Calu3 (cell line): ENCODE data around the gene STAMBP. TPM values are rescaled to one million over a fixed set of nuclear protein-coding genes. Genes with fewer than 3 reads are reported as not detected.

Source experiments
- BruUV-seq: library from RNA; stranded (reverse); fragments of 400-500 nt; replicated peaks from 2 replicates; lab custom pipeline; 2021; lab: Mats Ljungman, UMichigan
- CTCF ChIA-PET: fragments of 300-600 bp; sonication (Branson Sonifier 250); formaldehyde crosslinking; loops from one replicate; lab custom pipeline; 2022; ENCODE audit warnings: antibody characterized with exemption; lab: Charles Lee
- DNase-seq: peaks from one replicate; pipeline ENCODE4 v3.0.0; 2022
- H3K27ac Mint-ChIP-seq: one replicate; pipeline ENCODE4 v1.8.0; 2022; ENCODE audit warnings: mixed read lengths; ENCODE audit not compliant: unreplicated experiment
- H3K27me3 Mint-ChIP-seq: one replicate; pipeline ENCODE4 v1.8.0; 2022; ENCODE audit warnings: mixed read lengths; ENCODE audit not compliant: unreplicated experiment
- H3K36me3 Mint-ChIP-seq: one replicate; pipeline ENCODE4 v1.8.0; 2022; ENCODE audit warnings: mild to moderate bottlenecking, moderate library complexity, mixed read lengths; ENCODE audit not compliant: insufficient read depth, unreplicated experiment
- H3K4me1 Mint-ChIP-seq: one replicate; pipeline ENCODE4 v1.8.0; 2022; ENCODE audit warnings: mild to moderate bottlenecking, low read depth, mixed read lengths; ENCODE audit not compliant: unreplicated experiment
- H3K4me3 Mint-ChIP-seq: one replicate; pipeline ENCODE4 v1.8.0; 2022; ENCODE audit warnings: mild to moderate bottlenecking, low read depth, moderate library complexity, mixed read lengths; ENCODE audit not compliant: unreplicated experiment
- H3K9me3 Mint-ChIP-seq: one replicate; pipeline ENCODE4 v1.8.0; 2022; ENCODE audit warnings: low read depth, mixed read lengths; ENCODE audit not compliant: unreplicated experiment
- intact Hi-C: fragments of 100-400 bp; cut with micrococcal nuclease; formaldehyde crosslinking; loops from one replicate; pipeline ENCODE4 v1.10.0; 2022; ENCODE audit not compliant: unreplicated experiment
- total RNA-seq: library from RNA; stranded (reverse); gene quantifications from 2 replicates; pipeline ENCODE4 v1.2.3, GENCODE V29; 2022
- TF ChIP-seq, protein P1 (sequence below): fragments of 200-600 bp; IDR thresholded peaks from one replicate; pipeline ENCODE4 v1.8.0; 2022; ENCODE audit warnings: antibody characterized with exemption; ENCODE audit not compliant: unreplicated experiment

STAMBP gene
- total RNA-seq, 1 experiment from 2014 or later, result 51.9 TPM

DNA sequence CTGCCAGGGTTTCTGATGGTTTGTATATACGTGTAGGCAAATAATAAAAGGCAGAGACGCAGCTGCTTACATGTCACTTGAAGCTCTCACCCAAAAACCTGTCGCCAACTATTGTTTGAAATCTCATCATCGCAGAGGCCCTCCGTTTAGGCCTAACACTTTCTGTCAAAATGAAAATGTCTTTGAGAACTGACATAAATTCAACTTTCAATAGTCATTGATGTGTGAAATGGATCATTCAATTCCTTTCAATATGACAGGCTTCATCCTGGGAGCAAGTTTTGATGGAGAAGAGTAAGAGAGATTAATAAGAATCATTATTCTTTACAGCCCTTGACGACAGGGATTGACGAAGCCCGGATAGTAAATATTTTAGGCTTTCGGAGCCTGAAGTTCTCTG is 66.7 kb downstream of the STAMBP start:
- Mint-ChIP-seq H3K4me1 (peaks cover 7% of the 10 kb centered on the region), H3K9me3 (no peaks in the 10 kb centered on the region), H3K4me3 (no peak overlapping the region), H3K36me3 (no peaks in the 10 kb centered on the region), H3K27me3 (peaks cover 12% of the 10 kb centered on the region), H3K27ac (no peak overlapping the region)
- intact Hi-C loops, result no loop called here
- no peak for DNase-seq
- TF ChIP-seq, protein P1, sequence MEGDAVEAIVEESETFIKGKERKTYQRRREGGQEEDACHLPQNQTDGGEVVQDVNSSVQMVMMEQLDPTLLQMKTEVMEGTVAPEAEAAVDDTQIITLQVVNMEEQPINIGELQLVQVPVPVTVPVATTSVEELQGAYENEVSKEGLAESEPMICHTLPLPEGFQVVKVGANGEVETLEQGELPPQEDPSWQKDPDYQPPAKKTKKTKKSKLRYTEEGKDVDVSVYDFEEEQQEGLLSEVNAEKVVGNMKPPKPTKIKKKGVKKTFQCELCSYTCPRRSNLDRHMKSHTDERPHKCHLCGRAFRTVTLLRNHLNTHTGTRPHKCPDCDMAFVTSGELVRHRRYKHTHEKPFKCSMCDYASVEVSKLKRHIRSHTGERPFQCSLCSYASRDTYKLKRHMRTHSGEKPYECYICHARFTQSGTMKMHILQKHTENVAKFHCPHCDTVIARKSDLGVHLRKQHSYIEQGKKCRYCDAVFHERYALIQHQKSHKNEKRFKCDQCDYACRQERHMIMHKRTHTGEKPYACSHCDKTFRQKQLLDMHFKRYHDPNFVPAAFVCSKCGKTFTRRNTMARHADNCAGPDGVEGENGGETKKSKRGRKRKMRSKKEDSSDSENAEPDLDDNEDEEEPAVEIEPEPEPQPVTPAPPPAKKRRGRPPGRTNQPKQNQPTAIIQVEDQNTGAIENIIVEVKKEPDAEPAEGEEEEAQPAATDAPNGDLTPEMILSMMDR, result no peak
- CTCF ChIA-PET, result no interaction called here
- no TSS peak for BruUV-seq

DNA sequence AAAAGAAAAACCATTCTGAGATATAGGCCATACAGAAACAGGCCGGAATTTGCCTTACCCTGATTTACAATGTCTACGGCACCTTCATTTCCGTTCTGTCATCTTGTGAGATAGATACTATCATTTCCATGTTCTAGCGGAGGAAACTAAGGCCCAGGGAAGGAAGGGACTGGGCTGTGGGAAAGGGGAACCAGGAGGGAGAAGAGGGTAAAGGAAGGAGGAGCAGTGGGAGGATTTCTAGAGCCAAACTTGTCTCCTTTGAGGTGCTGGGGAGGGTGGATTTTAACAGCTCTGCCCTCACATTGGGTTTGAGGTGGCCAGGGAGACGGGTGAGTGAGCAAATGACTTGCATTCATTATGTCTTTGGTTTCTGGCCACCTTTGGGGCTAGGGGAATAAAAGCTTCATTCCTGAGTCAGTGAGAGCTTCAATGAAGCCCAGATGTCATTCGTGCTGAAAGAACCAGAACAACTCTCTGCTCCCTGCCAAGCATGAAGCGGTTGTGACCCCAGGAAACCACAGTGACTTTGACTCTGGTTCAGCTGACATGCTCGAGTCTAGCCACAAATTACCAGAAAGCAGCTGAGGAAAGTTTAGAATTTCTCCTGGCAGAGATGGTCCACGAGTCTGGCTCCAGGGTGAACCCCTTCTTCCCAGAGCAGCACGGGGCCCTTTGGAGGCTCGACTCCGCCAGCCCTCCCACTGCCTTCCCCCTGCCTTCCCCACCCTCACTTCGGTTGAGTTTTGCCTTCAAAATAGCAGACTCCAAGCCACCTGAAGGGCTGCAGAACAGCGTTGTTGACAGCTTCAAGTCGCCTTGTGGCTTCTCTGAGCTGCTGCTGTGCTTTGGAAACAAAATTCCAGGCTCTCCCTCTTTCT is 67.8 kb downstream of the STAMBP start:
- Mint-ChIP-seq H3K36me3 (no peaks in the 10 kb centered on the region), H3K27me3 (peaks cover 7% of the 10 kb centered on the region), H3K4me1 (peaks cover 7% of the 10 kb centered on the region), H3K9me3 (no peaks in the 10 kb centered on the region), H3K27ac (no peak overlapping the region), H3K4me3 (no peak overlapping the region)
- no peak for DNase-seq
- CTCF ChIA-PET, result interaction anchor here (0.7 kb wide), 1 partner anchor 473 kb away, joined by 3 read pairs; no protein-coding TSS in a partner anchor
- no TSS peak for BruUV-seq
- TF ChIP-seq, protein P1, result no peak
- intact Hi-C loops, result no loop called here

DNA sequence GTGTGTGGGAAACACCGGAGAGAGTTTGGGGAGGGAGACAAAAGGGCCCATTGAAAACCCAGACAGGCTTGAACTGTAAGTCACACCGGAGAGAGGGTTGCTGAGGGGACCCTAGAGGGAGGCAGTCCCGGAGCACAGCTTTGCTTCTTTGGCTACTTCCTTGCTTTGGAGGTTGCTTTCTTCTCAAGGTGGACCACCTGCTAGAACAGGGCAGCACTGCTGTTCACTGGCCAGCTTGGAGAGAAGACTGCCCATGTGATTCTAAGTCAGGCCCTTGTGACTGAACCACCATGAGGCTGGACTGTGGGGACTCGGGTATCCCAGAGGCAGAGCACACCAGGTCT is 68.5 kb downstream of the STAMBP start:
- no peak overlapping the region for H3K27ac Mint-ChIP-seq
- H3K36me3 Mint-ChIP-seq, result no peaks in the 10 kb centered on the region
- H3K4me3 Mint-ChIP-seq, result no peak overlapping the region
- H3K9me3 Mint-ChIP-seq, result no peaks in the 10 kb centered on the region
- intact Hi-C loops, result no loop called here
- DNase-seq, result no peak
- no TSS peak for BruUV-seq
- TF ChIP-seq, protein P1, result no peak
- peaks cover 11% of the 10 kb centered on the region for H3K27me3 Mint-ChIP-seq
- peaks cover 7% of the 10 kb centered on the region for H3K4me1 Mint-ChIP-seq
- CTCF ChIA-PET, result no interaction called here

DNA sequence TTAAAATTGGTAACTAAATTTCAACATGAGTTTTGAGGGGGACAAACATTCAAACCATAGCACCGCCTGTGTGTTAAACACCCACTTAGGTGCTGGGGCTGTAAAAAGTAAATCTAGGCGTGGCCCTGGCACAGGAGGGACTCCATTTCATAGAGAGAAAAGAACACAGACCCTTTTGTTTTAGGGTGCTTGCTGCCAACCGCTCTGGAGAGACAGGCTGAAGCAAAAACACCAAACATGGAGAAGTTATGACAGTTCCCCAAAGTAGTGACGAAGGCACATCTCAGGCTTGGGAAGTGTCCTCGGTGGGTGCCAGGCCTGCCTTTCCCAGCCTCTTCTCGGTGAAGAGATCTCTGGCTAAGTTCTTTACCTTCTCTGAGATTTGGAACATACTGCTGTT is 69.2 kb downstream of the STAMBP start:
- no peaks in the 10 kb centered on the region for H3K36me3 Mint-ChIP-seq
- intact Hi-C loops, result no loop called here
- H3K27ac Mint-ChIP-seq, result no peak overlapping the region
- CTCF ChIA-PET, result interaction anchor here (0.6 kb wide), 1 partner anchor 69 kb away, joined by 3 read pairs; no protein-coding TSS in a partner anchor
- peaks cover 19% of the 10 kb centered on the region for H3K27me3 Mint-ChIP-seq
- no peak overlapping the region for H3K4me3 Mint-ChIP-seq
- BruUV-seq, result no TSS peak
- H3K4me1 Mint-ChIP-seq, result peaks cover 7% of the 10 kb centered on the region
- TF ChIP-seq, protein P1, result no peak
- DNase-seq, result peak; percentile 10
- no peaks in the 10 kb centered on the region for H3K9me3 Mint-ChIP-seq
